HepG2 (cell line): ENCODE measurements around the gene LIPT2. TPM values are rescaled to one million over a fixed set of nuclear protein-coding genes. Genes with fewer than 3 reads are reported as not detected.

Experiments
- CC2D1A ChIP-seq: sonication (generic); formaldehyde crosslinking; IDR thresholded peaks from 2 replicates; pipeline ENCODE4 v1.8.1; 2023; ENCODE audit warnings: mild to moderate bottlenecking, missing genetic modification reagents
- KMT2A ChIP-seq: sonication (generic); formaldehyde crosslinking; IDR thresholded peaks from 2 replicates; pipeline ENCODE4 v1.4.0; 2020; ENCODE audit warnings: missing genetic modification reagents
- NCOA1 ChIP-seq: sonication (generic); formaldehyde crosslinking; IDR thresholded peaks from 2 replicates; pipeline ENCODE4 v1.9.0; 2021; ENCODE audit warnings: missing genetic modification reagents
- POLR2A ChIP-seq, 2 experiments: IDR thresholded peaks; 2 replicates each; pipeline ENCODE4 v1.6.1; 2011; ENCODE audit warnings: low read depth in 2 of 2, low read length in 2 of 2, mild to moderate bottlenecking in 1 of 2, moderate library complexity in 1 of 2; ENCODE audit not compliant: insufficient read depth in 1 of 2
- SIN3B ChIP-seq: fragments of 150-350 bp; IDR thresholded peaks from 2 replicates; pipeline ENCODE4 v1.6.1; 2014; ENCODE audit warnings: low read length
- SP4 ChIP-seq: sonication (generic); formaldehyde crosslinking; IDR thresholded peaks from 2 replicates; pipeline ENCODE4 v1.8.1; 2023; ENCODE audit warnings: mild to moderate bottlenecking, missing genetic modification reagents
- ZNF75D ChIP-seq: sonication (generic); formaldehyde crosslinking; IDR thresholded peaks from 2 replicates; pipeline ENCODE4 v1.8.1; 2023; ENCODE audit warnings: missing genetic modification reagents, mild to moderate bottlenecking, borderline replicate concordance
- polyA plus RNA-seq, 8 experiments: library from polyadenylated mRNA; depleted of rRNA in 3 of 8; stranded (reverse) in 7 of 8; unstranded in 1 of 8; fragments of >200 nt; fragmentation: Illumina TruSeq in 4 of 8; extraction: Trizol in 4 of 8; gene quantifications; 2 replicates each; pipeline versions ENCODE4 v1.2.1 to v1.2.3, GENCODE V29; 2011 to 2016; ENCODE audit warnings: low read depth in 4 of 8, missing spikeins in 1 of 8, mixed read lengths in 1 of 8; ENCODE audit not compliant: insufficient read depth in 1 of 8
- total RNA-seq, 5 experiments: library from RNA; depleted of rRNA; stranded (reverse); fragments of >200 nt; fragmentation: Illumina TruSeq; extraction: Trizol; gene quantifications; 2 replicates each; pipeline ENCODE4 v1.2.3, GENCODE V29; 2016; ENCODE audit warnings: low read depth in 1 of 5
- TF ChIP-seq, protein P1 (sequence below): sonication (generic); formaldehyde crosslinking; IDR thresholded peaks from 2 replicates; pipeline ENCODE4 v1.4.0; 2020; ENCODE audit warnings: missing genetic modification reagents
- TF ChIP-seq, protein P2 (sequence below): sonication (generic); formaldehyde crosslinking; IDR thresholded peaks from 2 replicates; pipeline ENCODE4 v1.4.0; 2020; ENCODE audit warnings: low read depth, missing genetic modification reagents
- TF ChIP-seq, protein P3 (sequence below): sonication (generic); formaldehyde crosslinking; IDR thresholded peaks from 2 replicates; pipeline ENCODE4 v1.4.0; 2020; ENCODE audit warnings: missing genetic modification reagents, borderline replicate concordance
- TF ChIP-seq, protein P4 (sequence below): IDR thresholded peaks from 2 replicates; pipeline ENCODE4 v1.6.1; 2016; ENCODE audit warnings: low read depth, borderline replicate concordance
- TF ChIP-seq, protein P5 (sequence below): sonication (generic); formaldehyde crosslinking; IDR thresholded peaks from 2 replicates; pipeline ENCODE4 v1.5.1; 2020; ENCODE audit warnings: missing genetic modification reagents, mild to moderate bottlenecking, borderline replicate concordance
- TF ChIP-seq, protein P6 (sequence below): sonication (generic); formaldehyde crosslinking; IDR thresholded peaks from 2 replicates; pipeline ENCODE4 v1.4.0; 2020; ENCODE audit warnings: missing genetic modification reagents

The LIPT2 gene
- total and polyA plus RNA-seq, 2 of the 13 experiments (the other 11 are each of a cell fraction or from before 2014, with no cell fraction given): 3.0 to 5.6 TPM

DNA sequence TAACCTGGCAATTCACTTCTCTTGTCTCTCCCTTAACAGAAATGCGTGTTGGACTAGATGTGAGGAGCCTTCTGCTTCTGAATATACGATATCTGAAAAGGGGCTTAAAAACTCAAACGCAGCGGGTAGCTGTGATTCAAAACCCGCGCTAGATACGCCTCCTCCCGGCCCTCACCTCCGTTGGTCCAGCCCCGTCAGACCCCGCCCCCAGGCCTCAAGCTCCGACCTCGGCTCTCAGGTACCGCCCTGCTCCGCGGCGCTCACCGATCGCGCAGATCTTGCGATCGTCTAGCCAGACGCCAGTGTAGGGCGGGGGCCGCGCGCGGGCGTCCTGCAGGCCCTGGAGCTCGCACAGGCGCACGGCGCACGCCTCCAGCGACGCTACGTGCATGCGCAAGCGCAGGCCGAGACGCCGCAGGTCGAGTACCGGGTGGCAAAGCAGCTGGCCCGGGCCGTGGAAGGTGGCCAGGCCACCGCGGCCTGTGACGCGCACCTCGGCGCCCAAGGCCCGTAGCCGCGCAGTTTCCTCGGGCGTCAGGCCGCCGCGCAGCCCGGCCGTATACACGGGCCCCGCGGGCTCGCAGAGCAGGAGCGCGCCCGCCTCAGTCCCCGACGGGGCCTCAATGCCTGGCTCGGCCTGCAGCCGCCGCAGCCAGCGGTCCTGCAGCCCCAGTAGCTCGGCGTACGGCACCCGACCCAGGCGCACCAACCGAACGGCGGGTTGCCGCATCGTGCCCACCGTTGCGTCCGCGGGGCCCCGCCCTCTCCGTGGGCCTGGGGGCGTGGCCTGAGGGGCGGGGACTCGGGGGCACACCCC is at the start of gene LIPT2 (continued):
- TF ChIP-seq, protein P1, sequence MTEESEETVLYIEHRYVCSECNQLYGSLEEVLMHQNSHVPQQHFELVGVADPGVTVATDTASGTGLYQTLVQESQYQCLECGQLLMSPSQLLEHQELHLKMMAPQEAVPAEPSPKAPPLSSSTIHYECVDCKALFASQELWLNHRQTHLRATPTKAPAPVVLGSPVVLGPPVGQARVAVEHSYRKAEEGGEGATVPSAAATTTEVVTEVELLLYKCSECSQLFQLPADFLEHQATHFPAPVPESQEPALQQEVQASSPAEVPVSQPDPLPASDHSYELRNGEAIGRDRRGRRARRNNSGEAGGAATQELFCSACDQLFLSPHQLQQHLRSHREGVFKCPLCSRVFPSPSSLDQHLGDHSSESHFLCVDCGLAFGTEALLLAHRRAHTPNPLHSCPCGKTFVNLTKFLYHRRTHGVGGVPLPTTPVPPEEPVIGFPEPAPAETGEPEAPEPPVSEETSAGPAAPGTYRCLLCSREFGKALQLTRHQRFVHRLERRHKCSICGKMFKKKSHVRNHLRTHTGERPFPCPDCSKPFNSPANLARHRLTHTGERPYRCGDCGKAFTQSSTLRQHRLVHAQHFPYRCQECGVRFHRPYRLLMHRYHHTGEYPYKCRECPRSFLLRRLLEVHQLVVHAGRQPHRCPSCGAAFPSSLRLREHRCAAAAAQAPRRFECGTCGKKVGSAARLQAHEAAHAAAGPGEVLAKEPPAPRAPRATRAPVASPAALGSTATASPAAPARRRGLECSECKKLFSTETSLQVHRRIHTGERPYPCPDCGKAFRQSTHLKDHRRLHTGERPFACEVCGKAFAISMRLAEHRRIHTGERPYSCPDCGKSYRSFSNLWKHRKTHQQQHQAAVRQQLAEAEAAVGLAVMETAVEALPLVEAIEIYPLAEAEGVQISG: peak; percentile 69
- TF ChIP-seq, protein P2, sequence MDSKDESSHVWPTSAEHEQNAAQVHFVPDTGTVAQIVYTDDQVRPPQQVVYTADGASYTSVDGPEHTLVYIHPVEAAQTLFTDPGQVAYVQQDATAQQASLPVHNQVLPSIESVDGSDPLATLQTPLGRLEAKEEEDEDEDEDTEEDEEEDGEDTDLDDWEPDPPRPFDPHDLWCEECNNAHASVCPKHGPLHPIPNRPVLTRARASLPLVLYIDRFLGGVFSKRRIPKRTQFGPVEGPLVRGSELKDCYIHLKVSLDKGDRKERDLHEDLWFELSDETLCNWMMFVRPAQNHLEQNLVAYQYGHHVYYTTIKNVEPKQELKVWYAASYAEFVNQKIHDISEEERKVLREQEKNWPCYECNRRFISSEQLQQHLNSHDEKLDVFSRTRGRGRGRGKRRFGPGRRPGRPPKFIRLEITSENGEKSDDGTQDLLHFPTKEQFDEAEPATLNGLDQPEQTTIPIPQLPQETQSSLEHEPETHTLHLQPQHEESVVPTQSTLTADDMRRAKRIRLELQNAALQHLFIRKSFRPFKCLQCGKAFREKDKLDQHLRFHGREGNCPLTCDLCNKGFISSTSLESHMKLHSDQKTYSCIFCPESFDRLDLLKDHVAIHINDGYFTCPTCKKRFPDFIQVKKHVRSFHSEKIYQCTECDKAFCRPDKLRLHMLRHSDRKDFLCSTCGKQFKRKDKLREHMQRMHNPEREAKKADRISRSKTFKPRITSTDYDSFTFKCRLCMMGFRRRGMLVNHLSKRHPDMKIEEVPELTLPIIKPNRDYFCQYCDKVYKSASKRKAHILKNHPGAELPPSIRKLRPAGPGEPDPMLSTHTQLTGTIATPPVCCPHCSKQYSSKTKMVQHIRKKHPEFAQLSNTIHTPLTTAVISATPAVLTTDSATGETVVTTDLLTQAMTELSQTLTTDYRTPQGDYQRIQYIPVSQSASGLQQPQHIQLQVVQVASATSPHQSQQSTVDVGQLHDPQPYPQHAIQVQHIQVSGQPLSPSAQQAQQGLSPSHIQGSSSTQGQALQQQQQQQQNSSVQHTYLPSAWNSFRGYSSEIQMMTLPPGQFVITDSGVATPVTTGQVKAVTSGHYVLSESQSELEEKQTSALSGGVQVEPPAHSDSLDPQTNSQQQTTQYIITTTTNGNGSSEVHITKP (CRISPR knock-in tag): 0 out of 2 replicates have a peak, but pooled peaks have one; percentile 19
- TF ChIP-seq SP4 (peak; percentile 89), CC2D1A (CRISPR knock-in tag) (no peak), SIN3B (peak; percentile 82), KMT2A (CRISPR knock-in tag) (peak; percentile 23; the same call in 1 of the 2 replicates), POLR2A (IDR thresholded peaks at IDR 0.05; ENCODE audit: insufficient read depth in 1 of 2, low read depth in 2 of 2, low read length in 2 of 2) (peak; percentile 78 to 89), ZNF75D (CRISPR knock-in tag) (no peak), NCOA1 (CRISPR knock-in tag) (0 out of 2 replicates have a peak, but pooled peaks have one; percentile 15)
- TF ChIP-seq, protein P3, sequence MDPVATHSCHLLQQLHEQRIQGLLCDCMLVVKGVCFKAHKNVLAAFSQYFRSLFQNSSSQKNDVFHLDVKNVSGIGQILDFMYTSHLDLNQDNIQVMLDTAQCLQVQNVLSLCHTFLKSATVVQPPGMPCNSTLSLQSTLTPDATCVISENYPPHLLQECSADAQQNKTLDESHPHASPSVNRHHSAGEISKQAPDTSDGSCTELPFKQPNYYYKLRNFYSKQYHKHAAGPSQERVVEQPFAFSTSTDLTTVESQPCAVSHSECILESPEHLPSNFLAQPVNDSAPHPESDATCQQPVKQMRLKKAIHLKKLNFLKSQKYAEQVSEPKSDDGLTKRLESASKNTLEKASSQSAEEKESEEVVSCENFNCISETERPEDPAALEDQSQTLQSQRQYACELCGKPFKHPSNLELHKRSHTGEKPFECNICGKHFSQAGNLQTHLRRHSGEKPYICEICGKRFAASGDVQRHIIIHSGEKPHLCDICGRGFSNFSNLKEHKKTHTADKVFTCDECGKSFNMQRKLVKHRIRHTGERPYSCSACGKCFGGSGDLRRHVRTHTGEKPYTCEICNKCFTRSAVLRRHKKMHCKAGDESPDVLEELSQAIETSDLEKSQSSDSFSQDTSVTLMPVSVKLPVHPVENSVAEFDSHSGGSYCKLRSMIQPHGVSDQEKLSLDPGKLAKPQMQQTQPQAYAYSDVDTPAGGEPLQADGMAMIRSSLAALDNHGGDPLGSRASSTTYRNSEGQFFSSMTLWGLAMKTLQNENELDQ (CRISPR knock-in tag): no peak
- TF ChIP-seq, protein P4, sequence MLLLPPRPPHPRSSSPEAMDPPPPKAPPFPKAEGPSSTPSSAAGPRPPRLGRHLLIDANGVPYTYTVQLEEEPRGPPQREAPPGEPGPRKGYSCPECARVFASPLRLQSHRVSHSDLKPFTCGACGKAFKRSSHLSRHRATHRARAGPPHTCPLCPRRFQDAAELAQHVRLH: peak; percentile 37; the same call in 1 of the 2 replicates
- TF ChIP-seq, protein P5, sequence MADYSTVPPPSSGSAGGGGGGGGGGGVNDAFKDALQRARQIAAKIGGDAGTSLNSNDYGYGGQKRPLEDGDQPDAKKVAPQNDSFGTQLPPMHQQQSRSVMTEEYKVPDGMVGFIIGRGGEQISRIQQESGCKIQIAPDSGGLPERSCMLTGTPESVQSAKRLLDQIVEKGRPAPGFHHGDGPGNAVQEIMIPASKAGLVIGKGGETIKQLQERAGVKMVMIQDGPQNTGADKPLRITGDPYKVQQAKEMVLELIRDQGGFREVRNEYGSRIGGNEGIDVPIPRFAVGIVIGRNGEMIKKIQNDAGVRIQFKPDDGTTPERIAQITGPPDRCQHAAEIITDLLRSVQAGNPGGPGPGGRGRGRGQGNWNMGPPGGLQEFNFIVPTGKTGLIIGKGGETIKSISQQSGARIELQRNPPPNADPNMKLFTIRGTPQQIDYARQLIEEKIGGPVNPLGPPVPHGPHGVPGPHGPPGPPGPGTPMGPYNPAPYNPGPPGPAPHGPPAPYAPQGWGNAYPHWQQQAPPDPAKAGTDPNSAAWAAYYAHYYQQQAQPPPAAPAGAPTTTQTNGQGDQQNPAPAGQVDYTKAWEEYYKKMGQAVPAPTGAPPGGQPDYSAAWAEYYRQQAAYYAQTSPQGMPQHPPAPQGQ (CRISPR knock-in tag): 0 out of 2 replicates have a peak, but pooled peaks have one; percentile 20
- TF ChIP-seq, protein P6, sequence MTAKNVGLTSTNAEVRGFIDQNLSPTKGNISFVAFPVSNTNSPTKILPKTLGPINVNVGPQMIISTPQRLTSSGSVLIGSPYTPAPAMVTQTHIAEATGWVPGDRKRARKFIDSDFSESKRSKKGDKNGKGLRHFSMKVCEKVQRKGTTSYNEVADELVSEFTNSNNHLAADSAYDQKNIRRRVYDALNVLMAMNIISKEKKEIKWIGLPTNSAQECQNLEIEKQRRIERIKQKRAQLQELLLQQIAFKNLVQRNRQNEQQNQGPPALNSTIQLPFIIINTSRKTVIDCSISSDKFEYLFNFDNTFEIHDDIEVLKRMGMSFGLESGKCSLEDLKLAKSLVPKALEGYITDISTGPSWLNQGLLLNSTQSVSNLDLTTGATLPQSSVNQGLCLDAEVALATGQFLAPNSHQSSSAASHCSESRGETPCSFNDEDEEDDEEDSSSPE (CRISPR knock-in tag): peak; percentile 79
